ENCODE measurements around the gene AMFR.

Gene AMFR

GRCh38 chr16:56450275-56450985 lies 25.1 kb upstream of the AMFR start:
- peak overlapping the region; percentile 91 for H3K4me3 ChIP-seq (ENCODE audit: low read length)
- DNase-seq (ENCODE audit: low read depth), result no peak
- no peak for TF ChIP-seq CTCF (conservative IDR thresholded peaks at IDR 0.05; ENCODE audit: low read depth, low read length)

GRCh38 chr16:56448005-56448404 lies 22.7 kb upstream of the AMFR start:
- DNase-seq (ENCODE audit: low read depth), result no peak
- no peak overlapping the region for H3K4me3 ChIP-seq (ENCODE audit: low read length)
- TF ChIP-seq CTCF (conservative IDR thresholded peaks at IDR 0.05; ENCODE audit: low read depth, low read length), result no peak

DNA sequence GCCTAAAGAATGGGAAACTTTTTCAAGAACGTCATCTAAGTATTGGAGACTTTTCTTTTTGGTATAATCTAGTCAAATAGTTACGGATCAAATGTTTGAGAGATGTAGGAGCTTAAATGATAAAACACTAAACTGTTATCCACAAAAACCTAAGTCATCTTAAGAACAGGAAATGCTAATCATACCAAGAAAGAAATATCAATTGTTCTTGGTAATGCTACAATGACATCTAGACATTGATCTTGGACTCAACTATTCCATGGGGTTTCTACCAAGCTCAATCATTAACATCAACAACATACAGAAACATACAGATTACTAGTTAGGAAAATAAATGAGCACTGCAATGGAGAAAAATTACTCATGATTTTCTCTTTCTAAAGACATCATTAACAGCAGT lies 21.9 kb upstream of the AMFR start:
- H3K4me3 ChIP-seq (ENCODE audit: low read length), result no peak overlapping the region
- no peak for TF ChIP-seq CTCF (conservative IDR thresholded peaks at IDR 0.05; ENCODE audit: low read depth, low read length)
- DNase-seq (ENCODE audit: low read depth), result no peak

DNA sequence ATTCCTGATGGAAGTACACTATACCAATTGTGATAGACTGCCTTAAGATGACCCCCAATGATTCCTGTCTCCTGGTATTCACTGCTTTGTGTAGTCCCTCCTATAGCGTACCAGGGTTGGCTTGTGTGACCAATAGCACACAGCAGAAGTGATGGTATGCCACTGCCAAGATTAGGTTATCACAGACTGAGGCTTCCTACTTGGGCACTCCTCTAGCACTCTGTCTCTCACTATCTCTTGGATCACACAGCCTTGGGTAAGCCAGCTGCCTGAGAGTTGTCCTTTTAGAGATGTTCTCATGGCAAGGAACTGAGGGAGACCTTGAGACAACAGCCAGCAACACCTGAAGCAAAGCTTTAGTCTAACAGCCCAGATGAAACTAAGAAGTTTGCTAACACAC lies 12.7 kb upstream of the AMFR start:
- no peak for DNase-seq (ENCODE audit: low read depth)
- H3K4me3 ChIP-seq (ENCODE audit: low read length), result no peak overlapping the region
- no peak for TF ChIP-seq CTCF (conservative IDR thresholded peaks at IDR 0.05; ENCODE audit: low read depth, low read length)

GRCh38 chr16:56436258-56436657 lies 10.9 kb upstream of the AMFR start:
- TF ChIP-seq CTCF (conservative IDR thresholded peaks at IDR 0.05; ENCODE audit: low read depth, low read length), result no peak
- no peak for DNase-seq (ENCODE audit: low read depth)
- H3K4me3 ChIP-seq (ENCODE audit: low read length), result no peak overlapping the region

DNA sequence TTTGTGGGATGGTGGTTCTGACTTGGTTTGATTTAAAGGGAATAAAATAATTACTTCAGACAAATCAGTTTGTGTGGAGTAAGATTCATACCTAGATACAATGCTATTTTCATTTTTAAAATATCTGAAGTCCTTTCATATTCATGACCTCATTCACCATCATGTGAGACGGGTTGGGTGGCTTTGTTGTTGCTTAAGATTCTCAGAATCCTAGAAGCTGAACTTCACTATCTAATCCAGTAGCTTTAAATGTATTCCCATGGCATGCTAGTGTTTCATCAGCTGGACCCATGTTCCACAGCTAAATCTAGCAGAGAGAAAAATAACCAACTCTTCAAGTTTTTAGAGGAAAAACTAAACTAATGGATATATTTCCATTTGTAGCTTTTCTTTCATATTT lies 2.7 kb upstream of the AMFR start:
- no peak for TF ChIP-seq CTCF (conservative IDR thresholded peaks at IDR 0.05; ENCODE audit: low read depth, low read length)
- no peak for DNase-seq (ENCODE audit: low read depth)
- no peak overlapping the region for H3K4me3 ChIP-seq (ENCODE audit: low read length)

- no peak overlapping the region for H3K4me3 ChIP-seq (ENCODE audit: low read length)
- no peak for DNase-seq (ENCODE audit: low read depth)
- TF ChIP-seq CTCF (conservative IDR thresholded peaks at IDR 0.05; ENCODE audit: low read depth, low read length), result no peak
These were observed 1.2 kb upstream of the AMFR start for GRCh38 chr16:56426585-56426984.

Data from retinal pigment epithelial cell (primary cell).